NCI-H2081 treated with DMSO at 0.1 percent for 48 hours (cell line): ENCODE results near the gene ZBTB42.

Source experiments
- DNase-seq: peaks from one replicate; lab custom pipeline; 2025; lab: John Stamatoyannopoulos, UW

The ZBTB42 gene

DNA sequence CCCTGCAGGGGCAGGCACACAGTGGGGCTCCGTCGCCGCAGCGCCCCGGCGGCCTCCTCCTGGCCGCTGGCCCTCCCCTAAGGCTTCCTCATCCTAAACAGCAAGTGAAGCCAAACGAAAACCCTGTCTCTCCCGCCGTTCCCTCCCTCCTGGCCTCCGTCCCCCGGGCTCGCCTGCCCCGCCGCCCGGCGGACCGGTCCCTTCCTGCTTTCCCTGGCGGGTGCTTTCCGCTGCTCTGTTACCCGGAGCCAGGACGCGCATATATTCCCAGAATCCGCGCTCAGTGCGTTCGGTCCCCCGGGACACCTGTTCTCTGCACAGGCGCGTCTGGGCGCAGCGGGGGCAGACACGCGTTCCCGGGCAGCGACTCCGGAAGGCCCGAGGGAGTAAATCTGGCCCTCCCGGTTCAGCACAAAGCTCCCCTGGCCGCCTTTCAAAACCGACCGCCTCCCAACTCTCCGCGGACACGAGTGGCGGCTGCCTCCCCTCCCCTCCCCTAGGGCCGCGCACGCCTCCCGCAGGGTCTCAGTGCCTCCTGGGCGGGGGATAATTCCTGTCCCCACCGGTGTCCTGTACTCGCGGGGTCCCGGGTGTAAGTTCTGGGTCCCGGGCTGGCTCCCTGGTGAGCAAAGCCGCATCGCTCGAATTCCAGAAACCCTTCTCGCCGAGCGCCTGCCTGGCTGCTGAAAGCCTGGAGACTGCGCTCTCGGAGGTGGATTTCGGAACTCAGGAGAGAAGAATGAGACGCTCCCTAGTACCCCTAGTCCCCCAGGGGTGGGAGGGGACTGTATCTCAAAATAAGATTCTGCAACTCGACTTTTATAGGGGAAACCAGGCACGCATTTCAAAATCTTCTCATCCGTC is 42.8 kb downstream of the ZBTB42 start:
- no peak for DNase-seq

GRCh38 chr14:104844306-104845032 is 43.6 kb downstream of the ZBTB42 start:
- DNase-seq, result no peak

DNA sequence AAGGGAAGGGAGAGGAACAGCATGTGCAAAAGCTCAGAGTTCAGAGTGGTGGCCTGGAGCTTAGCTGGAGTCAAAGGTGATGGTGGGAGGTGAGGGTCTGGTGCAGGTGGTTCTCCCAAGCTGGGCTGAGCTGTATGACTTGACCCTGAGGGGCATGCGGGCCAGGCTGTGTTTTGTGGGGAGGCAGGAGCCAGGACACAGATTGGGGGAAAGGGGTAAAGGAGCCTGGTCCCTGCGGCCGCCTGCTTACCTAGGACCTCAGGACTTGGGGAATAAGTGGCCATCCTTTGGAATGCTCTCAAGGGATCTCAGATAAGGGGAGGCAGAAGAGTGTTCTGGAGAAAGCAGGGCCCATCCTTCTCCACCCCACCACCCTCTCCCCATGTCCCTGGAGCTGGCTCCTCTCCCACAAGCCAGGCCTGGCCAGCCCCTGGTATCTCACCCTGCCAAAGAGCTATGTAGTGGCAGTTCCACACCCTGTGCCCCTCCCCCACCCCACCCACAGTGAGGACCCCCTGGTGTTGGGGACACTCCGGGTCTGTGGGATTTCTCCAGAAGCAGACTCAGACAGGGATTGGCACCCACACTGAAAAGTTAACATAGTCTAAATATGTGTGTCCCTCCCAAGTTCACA is 44.2 kb downstream of the ZBTB42 start:
- DNase-seq, result no peak

DNA sequence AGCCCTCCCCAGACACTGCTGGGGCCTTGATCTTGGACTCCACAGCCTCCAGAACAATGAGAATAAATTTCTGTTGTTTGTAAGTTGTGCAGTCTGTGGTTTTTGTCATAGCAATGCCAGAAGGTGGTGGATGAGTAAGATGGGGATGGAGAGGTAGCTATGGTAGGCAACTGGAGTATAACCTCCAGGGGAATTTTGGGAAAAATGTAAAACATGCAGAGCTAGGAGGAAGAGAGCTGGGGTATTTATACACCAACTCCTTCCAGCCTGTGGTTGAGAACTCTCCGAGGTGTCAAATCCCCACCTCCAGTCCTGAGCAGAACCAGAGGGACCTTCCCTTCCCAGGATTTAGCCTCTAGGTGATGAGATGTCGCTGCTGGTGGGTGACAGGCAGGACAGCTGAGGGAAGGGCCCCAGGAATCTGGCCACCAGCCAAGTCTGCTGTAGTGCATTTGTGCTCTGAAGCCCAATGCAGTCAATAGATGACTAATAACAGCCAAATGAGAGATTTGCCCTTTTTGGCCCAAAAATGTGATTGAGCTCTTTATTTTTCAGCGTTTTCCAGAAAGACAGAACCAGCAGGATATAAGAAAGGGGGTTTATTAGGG is 45.0 kb downstream of the ZBTB42 start:
- DNase-seq, result no peak

DNA sequence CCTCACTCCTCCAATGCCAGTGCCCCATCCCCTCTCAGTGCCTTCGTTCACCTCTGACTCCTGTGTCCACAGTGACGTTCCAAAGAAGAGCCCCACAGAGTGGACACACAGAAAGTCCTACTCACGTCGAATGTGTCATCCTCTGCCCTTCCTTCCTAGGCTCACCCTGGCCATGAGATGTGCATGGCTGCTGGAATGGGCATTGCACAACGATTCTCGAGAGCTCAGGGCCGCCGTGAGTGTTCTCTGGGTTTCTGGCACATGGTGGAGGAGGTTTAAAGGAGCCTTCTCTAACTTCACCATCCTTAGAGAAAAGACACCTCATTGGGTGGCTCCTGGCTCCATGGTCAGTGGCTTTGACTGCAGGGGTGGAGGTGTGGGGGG is 51.4 kb downstream of the ZBTB42 start:
- DNase-seq, result no peak
